ENCODE measurements around the gene TENT5C. TPM values are rescaled to one million over a fixed set of nuclear protein-coding genes. Genes with fewer than 3 reads are reported as not detected.
A peak's percentile ranks its signal among the peaks of the same experiment; 100 is the strongest.

Gene TENT5C
- total RNA-seq, 1 experiment from 2014 or later, result 19.8 TPM

DNA sequence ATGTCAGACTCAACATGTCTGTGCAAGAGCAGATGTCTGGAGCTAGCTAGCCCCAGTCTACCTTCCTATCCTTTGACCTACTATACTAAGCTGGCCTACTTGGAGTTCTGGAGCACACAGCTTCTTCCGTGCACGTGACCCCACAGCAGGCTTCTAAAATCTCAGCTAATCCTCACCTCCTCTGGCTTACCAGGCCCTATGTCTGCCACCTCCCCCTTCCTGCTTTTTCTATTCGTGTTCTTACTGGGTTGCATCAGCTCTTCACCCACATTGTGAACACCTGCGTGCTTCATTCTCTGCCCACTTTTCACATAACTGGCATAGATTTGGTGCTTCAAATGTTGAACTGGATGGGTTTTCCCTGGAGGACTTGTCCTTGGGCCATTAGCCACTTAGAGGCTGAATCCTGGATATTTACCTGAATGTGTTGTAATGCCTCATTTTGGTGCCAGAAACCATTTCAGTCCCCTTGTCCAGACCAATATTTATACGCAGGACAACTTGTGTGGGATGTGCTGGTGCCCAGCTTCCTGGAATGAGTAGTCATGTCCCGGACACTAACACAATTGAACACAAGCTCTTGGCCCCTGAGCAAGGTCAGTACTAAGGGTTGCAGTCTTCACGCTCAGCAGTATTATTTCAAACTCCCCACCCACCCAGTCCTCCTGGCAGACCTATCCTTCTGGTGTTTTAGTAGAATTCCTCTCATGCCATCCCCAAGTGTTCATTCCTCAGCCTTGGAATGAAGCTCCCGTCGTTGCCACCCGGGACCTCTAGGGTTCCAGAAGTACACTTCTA lies 24.0 kb downstream of the TENT5C start:
- no peak overlapping the region for H3K27ac Mint-ChIP-seq (ENCODE audit: unreplicated experiment)
- TF ChIP-seq, protein P1, sequence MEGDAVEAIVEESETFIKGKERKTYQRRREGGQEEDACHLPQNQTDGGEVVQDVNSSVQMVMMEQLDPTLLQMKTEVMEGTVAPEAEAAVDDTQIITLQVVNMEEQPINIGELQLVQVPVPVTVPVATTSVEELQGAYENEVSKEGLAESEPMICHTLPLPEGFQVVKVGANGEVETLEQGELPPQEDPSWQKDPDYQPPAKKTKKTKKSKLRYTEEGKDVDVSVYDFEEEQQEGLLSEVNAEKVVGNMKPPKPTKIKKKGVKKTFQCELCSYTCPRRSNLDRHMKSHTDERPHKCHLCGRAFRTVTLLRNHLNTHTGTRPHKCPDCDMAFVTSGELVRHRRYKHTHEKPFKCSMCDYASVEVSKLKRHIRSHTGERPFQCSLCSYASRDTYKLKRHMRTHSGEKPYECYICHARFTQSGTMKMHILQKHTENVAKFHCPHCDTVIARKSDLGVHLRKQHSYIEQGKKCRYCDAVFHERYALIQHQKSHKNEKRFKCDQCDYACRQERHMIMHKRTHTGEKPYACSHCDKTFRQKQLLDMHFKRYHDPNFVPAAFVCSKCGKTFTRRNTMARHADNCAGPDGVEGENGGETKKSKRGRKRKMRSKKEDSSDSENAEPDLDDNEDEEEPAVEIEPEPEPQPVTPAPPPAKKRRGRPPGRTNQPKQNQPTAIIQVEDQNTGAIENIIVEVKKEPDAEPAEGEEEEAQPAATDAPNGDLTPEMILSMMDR (IDR thresholded peaks at IDR 0.05; ENCODE audit: insufficient read depth in 1 of 2, low read depth in 1 of 2, low read length in 1 of 2, severe bottlenecking in 1 of 2, unreplicated experiment in 1 of 2), result no peak
- intact Hi-C loops (cut with micrococcal nuclease; ENCODE audit: unreplicated experiment), result loop anchor here (10.0 kb wide), 1 partner anchor 265 kb away; no protein-coding TSS in a partner anchor
- peaks cover 37% of the 10 kb centered on the region for H3K36me3 Mint-ChIP-seq (ENCODE audit: insufficient read depth, unreplicated experiment)
- CTCF ChIA-PET, result interaction anchor here (1.1 kb wide), 1 partner anchor 125 kb away, joined by 3 read pairs; no protein-coding TSS in a partner anchor
- BruUV-seq (replicated peaks), result no TSS peak
- no peaks in the 10 kb centered on the region for H3K36me3 ChIP-seq (ENCODE audit: control insufficient read depth, insufficient read depth, low read length)
- POLR2A ChIA-PET, result no interaction called here
- no peak overlapping the region for H3K4me3 Mint-ChIP-seq (ENCODE audit: unreplicated experiment)
- peaks cover 15% of the 10 kb centered on the region for H3K4me1 ChIP-seq
- H3K27me3 ChIP-seq (replicated peaks; ENCODE audit: control insufficient read depth, insufficient read depth, low read length), result no peaks in the 10 kb centered on the region
- no peak for DNase-seq
- no peaks in the 10 kb centered on the region for H3K9me3 ChIP-seq
- H3K4me1 Mint-ChIP-seq (ENCODE audit: low read depth, unreplicated experiment), result peaks cover 23% of the 10 kb centered on the region
- no peaks in the 10 kb centered on the region for H3K27me3 Mint-ChIP-seq (ENCODE audit: insufficient read depth, unreplicated experiment)
- H3K4me3 ChIP-seq (ENCODE audit: low read depth, low read length), result no peak overlapping the region
- H3K9me3 Mint-ChIP-seq (ENCODE audit: unreplicated experiment), result no peaks in the 10 kb centered on the region

DNA sequence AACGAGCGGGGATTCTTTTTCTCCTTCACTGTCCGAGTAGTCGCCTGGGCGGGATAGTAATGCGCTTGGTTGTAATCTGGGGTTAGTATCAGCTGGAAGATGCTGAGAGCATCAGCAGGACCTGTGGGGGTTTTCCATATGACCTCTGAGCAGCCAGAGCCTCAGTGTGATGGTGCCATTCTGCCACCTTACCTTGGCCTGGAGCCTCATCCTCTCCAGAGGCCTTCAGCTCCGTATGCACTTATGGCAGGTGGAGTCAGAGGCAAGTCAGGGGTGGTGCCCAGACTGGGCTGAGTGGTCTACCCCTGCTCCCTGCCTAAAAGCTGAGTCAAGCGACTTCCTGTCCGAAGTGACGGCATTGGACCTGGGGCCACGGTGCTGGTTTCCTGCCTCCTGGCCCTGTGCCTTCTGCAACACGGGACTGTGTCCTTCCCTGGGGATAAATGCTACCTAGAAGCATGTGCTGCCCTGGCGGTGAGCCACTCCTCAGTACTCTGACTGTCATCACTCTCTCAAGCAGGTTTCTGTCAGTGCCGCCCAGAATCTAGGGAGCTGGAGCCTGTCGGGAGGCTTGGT lies 24.7 kb downstream of the TENT5C start:
- Mint-ChIP-seq H3K4me3 (ENCODE audit: unreplicated experiment) (no peak overlapping the region), H3K9me3 (ENCODE audit: unreplicated experiment) (no peaks in the 10 kb centered on the region), H3K4me1 (ENCODE audit: low read depth, unreplicated experiment) (peaks cover 23% of the 10 kb centered on the region), H3K27me3 (ENCODE audit: insufficient read depth, unreplicated experiment) (no peaks in the 10 kb centered on the region), H3K36me3 (ENCODE audit: insufficient read depth, unreplicated experiment) (peaks cover 30% of the 10 kb centered on the region), H3K27ac (ENCODE audit: unreplicated experiment) (no peak overlapping the region)
- intact Hi-C loops (cut with micrococcal nuclease; ENCODE audit: unreplicated experiment), result loop anchor here (10.0 kb wide), 1 partner anchor 264 kb away; no protein-coding TSS in a partner anchor
- Histone ChIP-seq H3K4me1 (peaks cover 15% of the 10 kb centered on the region), H3K36me3 (ENCODE audit: control insufficient read depth, insufficient read depth, low read length) (no peaks in the 10 kb centered on the region), H3K27me3 (replicated peaks; ENCODE audit: control insufficient read depth, insufficient read depth, low read length) (no peaks in the 10 kb centered on the region), H3K4me3 (ENCODE audit: low read depth, low read length) (no peak overlapping the region), H3K9me3 (no peaks in the 10 kb centered on the region)
- ChIA-PET CTCF (interaction anchor here (1.1 to 1.2 kb wide), 3 partner anchors 18 to 124 kb away, joined by 3 to 4 read pairs (median 4); no protein-coding TSS in a partner anchor), POLR2A (no interaction called here)
- BruUV-seq (replicated peaks), result no TSS peak
- TF ChIP-seq, protein P1 (IDR thresholded peaks at IDR 0.05; ENCODE audit: insufficient read depth in 1 of 2, low read depth in 1 of 2, low read length in 1 of 2, severe bottlenecking in 1 of 2, unreplicated experiment in 1 of 2), result no peak
- DNase-seq, result no peak

DNA sequence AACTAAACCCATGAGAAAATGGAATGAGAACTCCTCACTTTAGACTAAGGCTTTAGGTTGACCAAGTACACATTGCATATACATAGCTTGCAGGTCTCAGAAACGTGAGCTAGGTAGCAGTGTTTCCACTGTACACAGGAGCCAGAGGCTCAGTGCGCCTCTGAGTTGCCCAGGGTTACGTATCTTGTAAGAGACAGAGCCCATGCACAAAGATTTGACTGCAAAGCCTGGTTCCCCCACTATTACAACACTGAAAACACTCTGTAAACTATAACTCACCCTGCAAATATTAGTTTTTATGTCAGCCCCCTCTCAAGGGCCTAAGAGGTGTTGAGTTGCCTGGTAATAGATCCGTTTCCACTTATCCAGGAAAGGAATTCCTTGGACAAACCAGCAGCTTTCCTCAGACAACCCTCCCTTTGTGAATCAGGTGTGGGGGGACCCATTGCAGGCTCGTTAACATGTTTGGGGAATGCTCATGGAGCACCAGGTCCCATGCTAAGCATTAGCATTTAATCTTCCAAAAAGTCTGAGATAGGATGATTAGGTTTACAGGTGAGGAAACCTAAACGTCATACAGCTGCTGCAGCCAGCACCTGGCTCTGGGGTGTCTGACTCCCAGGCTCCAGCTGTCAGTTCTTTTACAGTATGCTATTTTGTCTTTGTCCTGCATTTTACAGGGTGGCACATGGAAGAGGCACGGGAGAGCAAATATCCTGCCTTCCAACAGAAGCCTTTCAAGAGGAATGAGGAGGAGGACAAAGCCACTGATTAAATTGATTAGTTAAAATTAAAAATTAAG lies 25.7 kb downstream of the TENT5C start:
- no peak overlapping the region for H3K4me3 Mint-ChIP-seq (ENCODE audit: unreplicated experiment)
- no TSS peak for BruUV-seq (replicated peaks)

More for the DNA sequence above, 25.7 kb downstream of the TENT5C start:
- H3K9me3 Mint-ChIP-seq (ENCODE audit: unreplicated experiment), result no peaks in the 10 kb centered on the region
- intact Hi-C loops (cut with micrococcal nuclease; ENCODE audit: unreplicated experiment), result loop anchor here (10.0 kb wide), 1 partner anchor 263 kb away; no protein-coding TSS in a partner anchor
- DNase-seq, result peak in 1 of 2 experiments; percentile 41
- peaks cover 32% of the 10 kb centered on the region for H3K4me1 Mint-ChIP-seq (ENCODE audit: low read depth, unreplicated experiment)
- Histone ChIP-seq H3K4me1 (peaks cover 15% of the 10 kb centered on the region), H3K36me3 (ENCODE audit: control insufficient read depth, insufficient read depth, low read length) (no peaks in the 10 kb centered on the region), H3K4me3 (ENCODE audit: low read depth, low read length) (no peak overlapping the region), H3K9me3 (no peaks in the 10 kb centered on the region), H3K27me3 (replicated peaks; ENCODE audit: control insufficient read depth, insufficient read depth, low read length) (no peaks in the 10 kb centered on the region)
- CTCF ChIA-PET, result interaction anchor here (0.9 to 1.6 kb wide), 5 partner anchors 19 to 265 kb away, joined by 4 to 6 read pairs (median 4); no protein-coding TSS in a partner anchor
- H3K27me3 Mint-ChIP-seq (ENCODE audit: insufficient read depth, unreplicated experiment), result no peaks in the 10 kb centered on the region
- no peak overlapping the region for H3K27ac Mint-ChIP-seq (ENCODE audit: unreplicated experiment)
- peaks cover 30% of the 10 kb centered on the region for H3K36me3 Mint-ChIP-seq (ENCODE audit: insufficient read depth, unreplicated experiment)
- TF ChIP-seq, protein P1 (IDR thresholded peaks at IDR 0.05; ENCODE audit: insufficient read depth in 1 of 2, low read depth in 1 of 2, low read length in 1 of 2, severe bottlenecking in 1 of 2, unreplicated experiment in 1 of 2), result no peak
- POLR2A ChIA-PET, result interaction anchor here (0.5 kb wide), 1 partner anchor 23 kb away, joined by 3 read pairs; no protein-coding TSS in a partner anchor

Data from Caco-2 (cell line).